HEK293T (cell line): Measurements from ENCODE around the gene UQCR11.

ENCODE experiments used
- ARNT ChIP-seq: fragments of 450-650 bp; IDR thresholded peaks from 2 replicates; pipeline ENCODE4 v1.6.1; 2017; ENCODE audit warnings: mild to moderate bottlenecking
- BHLHE40 ChIP-seq: fragments of 450-650 bp; IDR thresholded peaks from 2 replicates; pipeline ENCODE4 v1.6.1; 2016; ENCODE audit warnings: mild to moderate bottlenecking, moderate library complexity, borderline replicate concordance
- ELF4 ChIP-seq: fragments of 450-650 bp; IDR thresholded peaks from 2 replicates; pipeline ENCODE4 v1.6.1; 2017; ENCODE audit warnings: antibody characterized with exemption
- FOXA1 ChIP-seq: fragments of 450-650 bp; IDR thresholded peaks from 2 replicates; pipeline ENCODE4 v1.6.1; 2016; ENCODE audit warnings: mild to moderate bottlenecking
- FOXK2 ChIP-seq: fragments of 450-650 bp; IDR thresholded peaks from 2 replicates; pipeline ENCODE4 v1.6.1; 2016; ENCODE audit warnings: mild to moderate bottlenecking
- FOXM1 ChIP-seq: fragments of 450-650 bp; IDR thresholded peaks from 2 replicates; pipeline ENCODE4 v1.6.1; 2017; ENCODE audit warnings: mild to moderate bottlenecking, borderline replicate concordance
- HDGF ChIP-seq: fragments of 450-650 bp; IDR thresholded peaks from 2 replicates; pipeline ENCODE4 v1.6.1; 2017; ENCODE audit warnings: antibody characterized with exemption, borderline replicate concordance
- L3MBTL2 ChIP-seq: fragments of 450-650 bp; conservative IDR thresholded peaks from 2 replicates; pipeline ENCODE4 v1.6.1; 2016; ENCODE audit warnings: mild to moderate bottlenecking
- LEF1 ChIP-seq: fragments of 450-650 bp; IDR thresholded peaks from 2 replicates; pipeline ENCODE4 v1.6.1; 2017; ENCODE audit warnings: mild to moderate bottlenecking, borderline replicate concordance
- NFRKB ChIP-seq: fragments of 450-650 bp; IDR thresholded peaks from 2 replicates; pipeline ENCODE4 v1.6.1; 2016; ENCODE audit warnings: mild to moderate bottlenecking, moderate library complexity
- SP1 ChIP-seq: fragments of 450-650 bp; IDR thresholded peaks from 2 replicates; pipeline ENCODE4 v1.6.1; 2017
- SUZ12 ChIP-seq: fragments of 450-650 bp; IDR thresholded peaks from 2 replicates; pipeline ENCODE4 v1.6.1; 2016; ENCODE audit warnings: mild to moderate bottlenecking

- TF ChIP-seq SUZ12 (no peak), L3MBTL2 (no peak), SP1 (no peak), ELF4 (no peak), NFRKB (no peak), HDGF (no peak), FOXA1 (no peak), BHLHE40 (no peak), FOXK2 (no peak), LEF1 (no peak), FOXM1 (no peak), ARNT (no peak)
Observed at GRCh38 chr19:1555487-1556389, 49.5 kb downstream of the UQCR11 start.
